AG04450 (cell line): Measurements from ENCODE around the gene HOXA11. TPM values are rescaled to one million over a fixed set of nuclear protein-coding genes. Genes with fewer than 3 reads are reported as not detected.

Source experiments
- CTCF ChIA-PET: fragments of 300-600, 350-600 bp; formaldehyde crosslinking; extraction: SDS; loops from one replicate; lab custom pipeline; 2022; ENCODE audit warnings: antibody characterized with exemption, inconsistent platforms; lab: Charles Lee
- POLR2A ChIA-PET: fragments of 350-600 bp; formaldehyde crosslinking; extraction: SDS; loops from one replicate; lab custom pipeline; 2021; ENCODE audit warnings: antibody characterized with exemption, inconsistent platforms; lab: Yijun Ruan, JAX
- DNase-seq: peaks from one replicate; pipeline ENCODE4 v3.0.0-alpha.2; 2011; ENCODE audit warnings: low read depth, low spot score
- H3K27ac ChIP-seq: one replicate; pipeline ENCODE4 v1.5.1; 2012; ENCODE audit warnings: low read depth, low read length, control low read depth
- H3K27me3 ChIP-seq: one replicate; pipeline ENCODE4 v1.6.0; 2012; ENCODE audit warnings: low read length; ENCODE audit not compliant: control insufficient read depth, insufficient read depth
- H3K4me3 ChIP-seq: 2 replicates; pipeline ENCODE4 v1.5.1; 2011; ENCODE audit warnings: mild to moderate bottlenecking, low read depth, low read length, control low read depth
- H3K9me3 ChIP-seq: 2 replicates; pipeline ENCODE4 v1.5.1; 2012; ENCODE audit warnings: low read length; ENCODE audit not compliant: control insufficient read depth, insufficient read depth
- CTCF ChIP-seq: IDR thresholded peaks from 2 replicates; pipeline ENCODE4 v1.5.1; 2011; ENCODE audit warnings: low read depth, low read length, control low read depth, inconsistent platforms
- polyA plus RNA-seq: library from polyadenylated mRNA; depleted of rRNA; stranded (reverse); fragments of >200 nt; gene quantifications from 2 replicates; pipeline ENCODE4 v1.2.3, GENCODE V29; 2011

HOXA11 gene
- polyA plus RNA-seq, 1 experiment: 0.04 TPM

- no peak for TF ChIP-seq CTCF
- Histone ChIP-seq H3K4me3 (no peak overlapping the region), H3K27me3 (peaks cover 93% of the 10 kb centered on the region), H3K9me3 (peaks cover 15% of the 10 kb centered on the region; the same call in 1 of the 2 replicates), H3K27ac (no peak overlapping the region)
- DNase-seq: no peak
- POLR2A ChIA-PET: no interaction called here
- CTCF ChIA-PET: no interaction called here
These were observed 18.4 kb upstream of the HOXA11 start for GRCh38 chr7:27203365-27203953.

- Histone ChIP-seq H3K27ac (no peak overlapping the region), H3K9me3 (peaks cover 15% of the 10 kb centered on the region; the same call in 1 of the 2 replicates), H3K4me3 (no peak overlapping the region), H3K27me3 (peaks cover 93% of the 10 kb centered on the region)
- TF ChIP-seq CTCF: no peak
- POLR2A ChIA-PET: no interaction called here
- CTCF ChIA-PET: interaction anchor here (0.6 to 1.9 kb wide), 3 partner anchors 374 to 817 kb away, joined by 3 to 5 read pairs (median 4); no protein-coding TSS in a partner anchor
- no peak for DNase-seq
These were observed 17.8 kb upstream of the HOXA11 start for GRCh38 chr7:27202862-27203134.

- DNase-seq: no peak
- TF ChIP-seq CTCF: no peak
- peaks cover 93% of the 10 kb centered on the region for H3K27me3 ChIP-seq
- POLR2A ChIA-PET: no interaction called here
- H3K9me3 ChIP-seq: peaks cover 15% of the 10 kb centered on the region; the same call in 1 of the 2 replicates
- CTCF ChIA-PET: interaction anchor here (0.5 to 1.9 kb wide), 5 partner anchors 23 to 1041 kb away, joined by 3 to 5 read pairs (median 3); no protein-coding TSS in a partner anchor
- no peak overlapping the region for H3K27ac ChIP-seq
- no peak overlapping the region for H3K4me3 ChIP-seq
These were observed 17.2 kb upstream of the HOXA11 start for GRCh38 chr7:27202018-27202861.

GRCh38 chr7:27201580-27202017 is 16.6 kb upstream of the HOXA11 start:
- POLR2A ChIA-PET: no interaction called here
- DNase-seq: no peak

More at GRCh38 chr7:27201580-27202017, 16.6 kb upstream of the HOXA11 start:
- CTCF ChIA-PET: interaction anchor here (0.5 to 1.9 kb wide), 4 partner anchors 22 to 1041 kb away, joined by 3 to 5 read pairs (median 4); no protein-coding TSS in a partner anchor
- Histone ChIP-seq H3K4me3 (no peak overlapping the region), H3K27ac (no peak overlapping the region), H3K9me3 (peaks cover 15% of the 10 kb centered on the region; the same call in 1 of the 2 replicates), H3K27me3 (peaks cover 93% of the 10 kb centered on the region)
- TF ChIP-seq CTCF: no peak
